Muscle layer of colon (tissue), 2 donors: ENCODE measurements around the gene SHROOM3.

Source experiments
- H3K27ac ChIP-seq: one replicate; pipeline ENCODE4 v1.7.0; 2013; ENCODE audit warnings: low read depth, mild to moderate bottlenecking, low read length, moderate library complexity
- H3K27me3 ChIP-seq, 2 donors: one replicate each; pipeline ENCODE4 v1.7.0; 2013; ENCODE audit warnings: low read length in 2 of 2, mild to moderate bottlenecking in 2 of 2; ENCODE audit not compliant: insufficient read depth in 2 of 2, control insufficient read depth in 1 of 2
- H3K36me3 ChIP-seq: one replicate; pipeline ENCODE4 v1.7.0; 2013; ENCODE audit warnings: mild to moderate bottlenecking, low read length; ENCODE audit not compliant: insufficient read depth
- H3K4me1 ChIP-seq: one replicate; pipeline ENCODE4 v1.7.0; 2013; ENCODE audit warnings: mild to moderate bottlenecking, low read length; ENCODE audit not compliant: insufficient read depth
- H3K4me3 ChIP-seq, 2 donors: one replicate each; pipeline ENCODE4 v1.7.0; 2013; ENCODE audit warnings: low read length in 2 of 2, low read depth in 1 of 2, mild to moderate bottlenecking in 1 of 2, moderate library complexity in 1 of 2
- H3K9ac ChIP-seq: one replicate; pipeline ENCODE4 v1.7.0; 2013; ENCODE audit warnings: low read length
- H3K9me3 ChIP-seq: one replicate; pipeline ENCODE4 v1.7.0; 2013; ENCODE audit warnings: mild to moderate bottlenecking, low read length
- donor health status: abdominal sarcoma.
- donor health status: Adenocarcinoma of cecum.

Gene SHROOM3

DNA sequence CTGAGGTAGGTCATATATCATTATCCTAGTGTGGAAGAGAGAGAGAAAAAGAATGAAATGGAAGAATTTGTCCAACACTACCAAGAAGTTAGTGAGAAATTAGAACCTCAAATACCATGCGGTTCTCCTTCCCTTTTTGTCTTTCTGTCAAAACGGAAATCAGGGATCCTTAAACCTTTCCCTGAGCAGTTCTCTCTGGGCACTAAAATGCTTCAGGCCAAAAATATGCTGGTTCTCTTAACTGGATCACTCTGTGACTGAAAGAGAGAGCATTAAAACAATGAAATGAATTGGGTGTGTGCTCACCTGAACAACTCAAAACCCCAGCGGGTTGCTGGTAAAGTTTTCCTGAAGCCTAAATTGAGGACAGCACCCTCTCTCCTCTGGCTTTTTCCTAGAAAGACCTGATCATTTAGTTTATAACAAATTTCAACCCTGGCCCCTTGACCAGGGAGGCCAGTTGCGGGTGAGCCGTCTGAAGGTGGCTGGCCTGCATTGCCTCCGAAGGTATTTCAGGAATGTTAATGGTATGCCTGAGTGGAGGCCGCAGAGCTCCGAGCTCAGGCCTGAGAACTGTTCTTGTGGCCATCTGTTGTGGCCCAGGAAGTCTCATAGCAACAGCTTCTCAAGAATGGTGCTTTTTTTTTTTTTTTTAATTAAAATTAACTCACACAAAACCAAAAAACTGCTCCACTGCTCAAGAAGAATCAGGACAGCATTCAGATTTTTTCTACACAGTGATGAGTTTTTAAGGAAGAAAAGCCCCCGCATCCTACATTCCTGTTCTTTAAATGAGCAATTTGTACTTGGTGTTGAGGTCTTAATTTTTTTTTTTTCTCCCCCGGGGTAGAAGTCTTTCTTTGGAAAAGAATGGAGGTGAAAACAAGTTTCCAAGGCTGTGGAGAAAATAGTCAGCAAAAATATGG lies 155.1 kb downstream of the SHROOM3 start:
- H3K36me3 ChIP-seq, result no peaks in the 10 kb centered on the region

DNA sequence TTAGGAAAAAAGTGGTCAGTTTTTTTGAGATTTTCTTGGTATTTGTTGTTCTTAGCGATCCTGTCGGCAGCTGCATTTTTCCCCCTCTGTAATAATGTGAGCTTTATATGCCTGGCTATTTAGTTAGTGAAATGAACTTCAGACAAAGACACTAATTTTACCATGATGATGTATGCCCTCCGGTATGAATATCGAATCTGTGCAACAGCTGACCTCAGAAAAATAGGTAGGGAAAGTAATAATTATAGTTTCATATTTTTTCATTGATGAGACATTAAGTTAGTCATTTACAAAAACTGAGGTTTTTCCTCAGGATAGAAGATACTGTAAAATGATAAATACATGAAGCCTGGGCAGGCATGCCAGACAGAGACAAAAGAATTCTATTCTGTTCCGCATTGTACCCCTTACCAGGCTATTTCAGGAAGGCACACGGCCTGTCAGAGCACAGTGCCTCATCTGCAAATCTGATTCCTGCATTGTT lies 155.8 kb downstream of the SHROOM3 start:
- no peak overlapping the region for H3K4me3 ChIP-seq
- H3K9ac ChIP-seq, result no peak overlapping the region
- H3K36me3 ChIP-seq, result no peaks in the 10 kb centered on the region
- no peak overlapping the region for H3K27ac ChIP-seq
- no peaks in the 10 kb centered on the region for H3K27me3 ChIP-seq
- H3K4me1 ChIP-seq, result peaks cover 21% of the 10 kb centered on the region
- H3K9me3 ChIP-seq, result no peaks in the 10 kb centered on the region

More for the DNA sequence above, 155.1 kb downstream of the SHROOM3 start:
- Histone ChIP-seq H3K4me3 (no peak overlapping the region), H3K4me1 (peaks cover 25% of the 10 kb centered on the region), H3K9ac (no peak overlapping the region), H3K27ac (peak overlapping the region; percentile 32), H3K27me3 (no peaks in the 10 kb centered on the region), H3K9me3 (no peaks in the 10 kb centered on the region)

DNA sequence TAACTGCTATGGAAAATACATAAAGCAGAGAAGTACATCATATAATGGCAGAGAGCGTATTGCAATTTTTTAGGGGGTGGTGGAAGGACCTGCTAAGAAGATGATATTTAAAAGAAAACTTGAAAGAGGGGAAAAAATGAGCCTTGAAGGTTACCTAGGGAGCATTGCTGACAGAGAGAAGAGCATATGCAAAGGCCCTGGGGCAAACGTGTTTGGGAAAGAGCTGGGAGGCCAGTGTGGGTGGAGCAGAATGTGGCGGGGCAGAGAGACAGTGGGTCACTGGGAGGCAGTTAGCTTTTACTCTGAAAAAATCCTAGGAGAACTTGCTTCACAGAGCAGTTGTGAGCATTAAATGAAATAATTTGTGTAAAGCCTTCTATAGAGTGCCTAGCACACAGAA lies 157.0 kb downstream of the SHROOM3 start:
- Histone ChIP-seq H3K4me3 (no peak overlapping the region), H3K27ac (no peak overlapping the region), H3K36me3 (no peaks in the 10 kb centered on the region), H3K4me1 (peaks cover 21% of the 10 kb centered on the region), H3K9ac (no peak overlapping the region), H3K27me3 (no peaks in the 10 kb centered on the region), H3K9me3 (no peaks in the 10 kb centered on the region)

DNA sequence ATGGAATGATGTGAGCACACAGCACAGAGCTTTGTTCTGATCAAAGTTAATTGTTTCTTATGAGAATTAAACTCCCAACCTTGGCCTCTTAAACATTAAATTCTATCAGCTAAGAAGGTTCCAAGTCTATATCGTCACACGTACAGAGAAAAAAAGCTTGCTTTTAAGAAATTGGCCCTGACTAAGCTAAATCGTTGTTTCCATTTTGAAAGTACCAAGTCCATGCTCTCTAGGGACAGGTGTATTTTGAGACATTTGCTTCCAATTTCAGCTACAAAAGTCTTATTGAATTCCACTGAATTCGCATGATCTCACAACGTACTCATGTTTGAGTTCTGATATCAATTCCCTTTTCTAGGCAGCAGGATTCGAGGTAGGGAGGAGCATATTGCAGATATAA lies 157.4 kb downstream of the SHROOM3 start:
- no peaks in the 10 kb centered on the region for H3K27me3 ChIP-seq
- H3K9me3 ChIP-seq, result no peaks in the 10 kb centered on the region
- H3K4me1 ChIP-seq, result peaks cover 21% of the 10 kb centered on the region
- H3K4me3 ChIP-seq, result no peak overlapping the region
- no peak overlapping the region for H3K27ac ChIP-seq
- no peak overlapping the region for H3K9ac ChIP-seq
- H3K36me3 ChIP-seq, result no peaks in the 10 kb centered on the region

DNA sequence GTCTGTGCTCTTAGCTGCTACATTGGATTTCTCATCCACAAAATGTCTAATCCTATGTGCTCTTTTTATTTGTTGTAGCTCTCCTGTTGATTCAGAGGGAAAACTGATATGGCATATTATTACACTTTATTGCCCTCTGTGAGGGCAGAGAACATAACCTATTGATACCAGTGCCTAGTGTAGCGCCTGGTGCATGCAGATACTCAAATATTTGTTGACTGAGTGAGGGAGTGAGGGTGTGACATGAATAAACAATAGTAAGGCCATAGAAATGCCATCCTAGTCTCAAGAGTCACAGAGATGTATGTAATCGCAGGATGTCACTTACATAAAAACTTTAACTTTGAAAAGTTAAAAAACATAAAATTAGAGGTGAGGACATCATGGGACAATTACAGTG lies 159.1 kb downstream of the SHROOM3 start:
- Histone ChIP-seq H3K9ac (no peak overlapping the region), H3K27ac (no peak overlapping the region), H3K9me3 (no peaks in the 10 kb centered on the region), H3K4me3 (no peak overlapping the region), H3K36me3 (no peaks in the 10 kb centered on the region), H3K27me3 (no peaks in the 10 kb centered on the region), H3K4me1 (peaks cover 21% of the 10 kb centered on the region)

DNA sequence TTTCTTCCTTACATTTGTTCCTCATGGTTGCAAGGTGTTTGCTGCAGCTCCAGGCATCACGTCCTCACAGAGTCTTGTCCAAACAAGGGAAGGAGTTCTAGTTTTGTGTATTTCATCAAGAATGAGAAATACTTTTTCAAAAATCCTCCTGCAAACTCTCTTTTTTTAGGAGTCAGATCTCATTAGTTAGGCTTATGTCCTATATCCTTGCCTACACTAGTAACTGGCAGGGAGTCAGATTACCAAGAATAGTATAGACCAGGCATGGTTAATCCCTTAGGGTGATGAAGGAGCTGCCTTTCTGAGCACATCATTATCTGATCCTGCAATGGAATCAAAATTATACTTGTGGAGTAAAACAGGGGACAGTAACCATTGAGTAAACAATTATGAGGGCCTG lies 160.4 kb downstream of the SHROOM3 start:
- peaks cover 9% of the 10 kb centered on the region for H3K4me1 ChIP-seq
- H3K36me3 ChIP-seq, result no peaks in the 10 kb centered on the region
- no peaks in the 10 kb centered on the region for H3K9me3 ChIP-seq
- H3K27me3 ChIP-seq, result no peaks in the 10 kb centered on the region
- H3K27ac ChIP-seq, result no peak overlapping the region
- H3K9ac ChIP-seq, result no peak overlapping the region
- no peak overlapping the region for H3K4me3 ChIP-seq

DNA sequence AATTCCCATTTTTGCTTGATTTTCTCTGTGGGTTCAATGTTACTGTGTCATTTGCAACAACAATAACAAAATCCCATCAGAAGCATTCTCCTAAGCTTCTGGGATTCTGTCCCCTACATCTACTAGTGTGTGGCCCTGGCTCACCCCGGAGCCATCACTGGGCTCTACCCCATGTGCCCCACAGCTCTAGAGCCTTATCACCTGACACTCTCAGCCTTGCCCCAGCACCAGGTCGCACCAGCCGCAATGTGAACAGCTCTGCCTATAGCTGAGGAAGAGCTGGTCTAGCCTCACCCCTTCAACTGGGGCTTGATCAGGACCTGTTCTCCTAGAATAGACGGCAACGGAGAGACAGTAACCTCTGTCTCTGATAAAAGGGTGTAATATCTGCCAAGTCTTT lies 161.7 kb downstream of the SHROOM3 start:
- Histone ChIP-seq H3K9me3 (no peaks in the 10 kb centered on the region), H3K36me3 (no peaks in the 10 kb centered on the region), H3K9ac (no peak overlapping the region), H3K27ac (no peak overlapping the region), H3K27me3 (no peaks in the 10 kb centered on the region), H3K4me1 (no peaks in the 10 kb centered on the region), H3K4me3 (no peak overlapping the region)

DNA sequence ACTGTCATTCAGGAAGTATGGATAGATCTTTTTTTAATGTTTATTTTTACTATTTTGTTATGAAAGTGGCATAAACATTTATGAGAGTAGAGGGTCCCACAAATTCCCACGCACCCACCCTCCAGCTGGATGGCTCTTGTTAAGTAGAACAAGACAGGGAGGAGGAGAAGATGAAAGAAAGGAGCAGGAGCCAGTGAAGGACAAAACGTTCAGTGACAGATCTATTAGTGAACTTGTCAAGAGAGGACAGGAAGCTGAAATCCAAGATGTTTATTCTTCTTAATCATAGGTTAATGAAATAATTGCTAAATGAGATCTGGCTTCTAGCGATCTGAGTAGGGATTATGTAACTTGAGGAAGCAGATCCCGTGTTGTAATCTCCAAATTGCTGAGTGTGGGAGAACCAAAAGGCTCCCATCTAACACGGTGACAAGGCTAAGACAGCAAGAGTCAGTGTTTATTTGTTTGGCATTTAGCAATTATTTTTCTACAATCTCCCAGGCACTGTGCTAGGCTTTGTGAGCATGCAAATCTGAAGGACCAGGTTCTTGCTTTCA lies 162.5 kb downstream of the SHROOM3 start:
- Histone ChIP-seq H3K4me1 (no peaks in the 10 kb centered on the region), H3K27me3 (no peaks in the 10 kb centered on the region), H3K4me3 (no peak overlapping the region), H3K9me3 (no peaks in the 10 kb centered on the region), H3K36me3 (no peaks in the 10 kb centered on the region), H3K27ac (no peak overlapping the region), H3K9ac (no peak overlapping the region)

DNA sequence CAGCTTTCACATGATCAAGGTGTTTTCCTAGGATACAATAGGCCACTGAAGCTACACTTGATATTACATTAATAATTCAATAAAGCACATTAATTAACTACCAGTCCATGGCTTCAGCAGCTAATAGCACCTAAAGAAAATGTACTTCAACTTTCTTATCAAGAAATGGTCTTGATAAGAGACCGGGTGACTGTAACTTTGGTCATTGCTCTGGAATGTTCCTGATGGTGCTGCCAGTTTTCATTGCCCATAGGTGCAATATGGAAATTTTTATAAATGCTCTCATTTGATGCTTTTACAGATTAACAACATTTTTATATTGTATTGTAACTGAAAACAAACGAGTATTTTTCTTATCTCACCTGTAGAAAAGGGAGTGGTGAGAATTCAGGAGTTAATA lies 165.4 kb downstream of the SHROOM3 start:
- H3K4me3 ChIP-seq, result no peak overlapping the region
- H3K27me3 ChIP-seq, result no peaks in the 10 kb centered on the region
- no peak overlapping the region for H3K27ac ChIP-seq
- no peaks in the 10 kb centered on the region for H3K4me1 ChIP-seq
- H3K9me3 ChIP-seq, result no peaks in the 10 kb centered on the region
- no peak overlapping the region for H3K9ac ChIP-seq
- no peaks in the 10 kb centered on the region for H3K36me3 ChIP-seq

DNA sequence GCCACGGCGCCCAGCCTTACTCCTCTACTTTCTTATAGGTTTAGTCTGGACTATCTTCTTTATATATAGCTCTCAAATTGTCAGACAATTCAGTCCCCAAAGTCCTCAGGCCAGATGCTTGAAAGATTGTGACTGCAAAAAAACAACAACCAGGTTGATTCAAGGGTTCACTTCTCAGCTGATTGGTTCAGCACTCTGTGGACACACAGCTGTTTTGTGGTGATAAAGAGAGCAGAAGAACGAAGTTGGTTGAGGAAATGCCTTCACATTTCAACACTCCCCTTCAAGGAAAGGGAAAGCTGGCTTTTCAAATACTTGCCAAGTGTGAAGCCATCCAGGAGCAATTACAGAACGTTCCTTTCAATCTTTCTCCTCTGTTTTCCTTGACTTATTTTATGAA lies 166.8 kb downstream of the SHROOM3 start:
- Histone ChIP-seq H3K36me3 (no peaks in the 10 kb centered on the region), H3K9me3 (no peaks in the 10 kb centered on the region), H3K9ac (no peak overlapping the region), H3K27me3 (no peaks in the 10 kb centered on the region), H3K4me3 (no peak overlapping the region), H3K4me1 (no peaks in the 10 kb centered on the region), H3K27ac (no peak overlapping the region)

DNA sequence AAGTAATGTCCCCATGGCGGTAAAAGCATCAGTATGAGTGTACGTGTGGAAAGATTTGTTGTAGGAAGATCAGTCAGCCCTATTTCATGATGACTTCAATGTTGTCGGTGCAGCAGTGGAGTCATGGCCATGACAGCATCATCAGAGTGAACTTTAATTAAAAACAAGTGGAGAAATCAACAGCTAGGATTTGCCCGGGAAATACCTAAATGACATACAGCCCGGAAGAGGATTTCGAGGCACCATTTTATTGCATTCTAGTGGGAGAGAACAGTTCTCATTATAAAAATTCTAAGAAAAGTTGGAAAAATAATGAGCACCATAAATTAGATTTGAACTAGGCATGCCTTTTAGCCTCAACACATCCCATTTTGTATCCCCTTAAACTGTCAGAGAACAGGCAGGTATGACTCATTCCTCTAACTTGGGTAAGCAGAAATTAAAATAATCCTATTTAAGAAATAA lies 170.1 kb downstream of the SHROOM3 start:
- Histone ChIP-seq H3K27me3 (no peaks in the 10 kb centered on the region), H3K4me3 (no peak overlapping the region), H3K9me3 (no peaks in the 10 kb centered on the region), H3K9ac (no peak overlapping the region), H3K36me3 (no peaks in the 10 kb centered on the region), H3K27ac (no peak overlapping the region), H3K4me1 (peaks cover 6% of the 10 kb centered on the region)
